Activated effector memory CD4-positive, alpha-beta T cell treated with anti-CD3 and anti-CD28 coated beads, Interleukin-2, amount 50 U/mL, for 16 hours (primary cell): ENCODE data around the gene NDUFV1.
"Not testable (repeated sequence)": the region's sequence is repeated elsewhere in the genome, so short reads cannot be mapped to it uniquely, and the experiment has no call there.

Experiments used
- DNase-seq: peaks from one replicate; pipeline ENCODE4 v3.0.0-alpha.2; 2020

The NDUFV1 gene

DNA sequence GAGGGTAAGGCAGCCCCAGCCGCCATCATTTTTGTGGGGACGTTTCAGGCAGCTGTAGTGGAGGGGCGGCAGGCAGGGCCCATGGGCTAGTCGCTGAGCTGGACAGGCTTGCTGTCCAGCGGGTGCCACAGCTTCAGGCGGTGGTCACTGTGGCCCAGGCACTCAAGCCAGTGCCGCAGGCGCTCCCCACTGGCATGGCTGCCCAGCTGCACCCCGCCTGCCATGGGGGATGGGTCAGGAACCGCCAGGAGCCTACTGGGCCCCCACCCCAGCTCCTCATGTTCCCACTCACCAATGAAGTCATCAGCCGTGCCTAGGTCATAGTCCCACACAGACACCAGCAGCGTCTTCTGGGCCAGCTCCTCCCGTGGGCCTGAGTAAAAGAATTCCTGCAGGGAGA lies 6.0 kb downstream of the NDUFV1 start:
- no peak for DNase-seq

DNA sequence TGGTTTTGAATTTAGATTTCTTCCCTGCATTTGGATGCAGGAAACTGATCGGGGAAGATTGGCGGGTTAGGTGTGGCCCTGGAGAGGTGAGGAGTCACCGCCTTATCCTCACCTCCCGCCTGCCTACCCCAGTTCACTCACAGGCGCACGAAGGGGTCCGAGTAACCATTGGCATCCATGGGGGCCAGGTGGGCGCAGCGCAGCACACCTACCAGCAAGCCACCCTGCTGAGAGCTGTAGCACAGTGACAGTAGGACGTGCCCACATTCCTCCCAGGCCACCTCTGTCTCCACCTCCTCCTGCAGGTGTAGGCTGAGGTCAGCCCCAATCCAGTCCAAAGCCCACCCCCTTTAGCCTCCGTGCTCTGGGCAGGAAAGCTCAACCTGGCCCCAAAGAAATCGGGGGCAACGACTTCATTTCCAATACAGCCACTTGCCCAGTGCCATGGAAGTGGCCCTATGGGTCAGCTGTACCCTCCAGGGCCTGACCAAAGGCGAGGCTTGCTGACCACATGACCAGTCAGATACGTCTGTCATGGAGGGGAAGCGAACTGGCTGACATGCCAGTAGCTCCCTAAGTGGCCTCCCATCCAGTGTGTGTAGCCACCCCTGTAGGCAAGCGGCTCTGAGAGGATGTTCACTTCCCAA lies 6.7 kb downstream of the NDUFV1 start:
- no peak for DNase-seq

DNA sequence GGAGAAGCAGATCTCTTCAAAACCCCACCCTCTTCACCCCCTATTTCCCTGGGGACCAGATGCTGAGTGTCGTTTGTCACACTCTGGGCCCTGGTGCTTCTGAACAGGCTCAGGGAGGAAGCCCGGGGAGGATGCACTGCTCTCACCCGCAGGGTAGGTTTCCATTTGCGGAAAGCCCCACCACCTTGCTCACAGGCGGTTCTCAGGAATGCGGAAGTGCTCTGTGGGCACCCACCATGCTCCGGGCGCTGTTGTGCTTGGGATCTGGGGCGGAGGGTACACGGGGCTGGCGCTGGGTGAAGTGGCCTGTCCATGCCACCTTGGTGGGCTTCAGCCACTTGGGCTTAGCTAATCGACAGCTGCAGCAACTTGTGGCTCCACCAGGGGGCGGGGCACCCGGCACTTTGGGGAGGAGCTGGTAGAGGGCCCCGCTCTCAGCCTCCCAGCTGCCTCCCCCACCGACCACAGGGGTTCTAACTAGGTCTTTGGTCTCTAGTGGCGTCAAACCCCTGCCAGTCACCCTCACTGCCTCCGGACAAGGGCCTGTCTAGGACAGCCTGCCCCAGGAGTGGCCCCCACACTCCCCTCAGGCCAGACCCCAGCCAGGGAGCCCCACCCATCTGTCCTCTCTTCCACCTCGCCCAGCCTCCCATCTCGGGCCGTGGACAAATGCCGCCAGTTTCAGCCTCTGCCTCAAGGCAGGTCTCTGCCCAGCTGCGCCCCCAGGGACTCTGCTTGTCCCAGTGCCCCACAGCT lies 7.4 kb downstream of the NDUFV1 start:
- peak; percentile 93 for DNase-seq

DNA sequence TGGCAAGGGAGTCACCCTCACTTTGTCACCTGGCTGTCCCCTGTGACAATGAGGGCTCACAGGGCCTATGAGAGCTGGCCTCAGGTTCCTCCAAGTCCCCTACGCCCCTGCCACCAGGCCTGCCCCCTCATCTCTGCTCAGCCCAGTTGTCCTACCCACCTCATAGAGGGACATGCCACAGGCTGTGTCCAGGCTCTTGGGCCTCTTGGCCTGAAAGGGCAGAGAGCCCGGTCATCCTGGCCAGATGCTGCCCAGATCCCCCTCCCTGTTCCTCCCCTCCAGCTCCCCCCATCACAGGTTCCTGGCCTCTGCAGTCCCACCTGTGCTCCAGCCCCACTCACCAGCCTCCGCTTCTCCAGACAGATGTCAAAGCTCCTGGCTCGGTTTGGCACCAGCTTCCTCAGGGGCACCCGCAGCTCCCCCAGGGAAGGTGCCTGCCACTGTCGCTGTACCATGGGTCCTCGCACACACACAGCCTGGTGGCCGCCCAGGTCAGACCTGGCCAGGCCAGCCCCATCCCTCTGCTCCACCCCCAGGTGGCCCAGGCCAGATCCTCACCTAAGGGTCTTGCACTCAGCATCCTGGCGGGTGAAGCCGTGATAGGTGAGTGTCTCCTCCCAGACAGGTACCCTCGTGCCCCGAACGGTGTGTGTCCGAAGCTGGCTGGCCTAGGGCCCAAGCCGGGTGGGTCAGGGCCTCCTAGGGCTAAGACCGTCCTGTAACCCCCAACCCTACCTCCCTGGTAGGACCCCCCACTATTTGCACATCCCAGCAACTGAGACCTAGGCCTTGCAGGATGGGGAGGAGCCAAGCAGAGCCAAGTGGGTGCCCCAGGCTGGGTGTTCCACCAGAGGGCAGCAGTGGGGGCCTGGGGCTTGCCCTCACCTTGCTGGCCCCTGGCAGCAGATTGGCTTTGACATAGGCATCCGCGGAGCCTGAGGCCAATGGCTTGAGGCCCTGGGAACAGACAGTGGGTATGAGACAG lies 8.3 kb downstream of the NDUFV1 start:
- peak; percentile 81 for DNase-seq

DNA sequence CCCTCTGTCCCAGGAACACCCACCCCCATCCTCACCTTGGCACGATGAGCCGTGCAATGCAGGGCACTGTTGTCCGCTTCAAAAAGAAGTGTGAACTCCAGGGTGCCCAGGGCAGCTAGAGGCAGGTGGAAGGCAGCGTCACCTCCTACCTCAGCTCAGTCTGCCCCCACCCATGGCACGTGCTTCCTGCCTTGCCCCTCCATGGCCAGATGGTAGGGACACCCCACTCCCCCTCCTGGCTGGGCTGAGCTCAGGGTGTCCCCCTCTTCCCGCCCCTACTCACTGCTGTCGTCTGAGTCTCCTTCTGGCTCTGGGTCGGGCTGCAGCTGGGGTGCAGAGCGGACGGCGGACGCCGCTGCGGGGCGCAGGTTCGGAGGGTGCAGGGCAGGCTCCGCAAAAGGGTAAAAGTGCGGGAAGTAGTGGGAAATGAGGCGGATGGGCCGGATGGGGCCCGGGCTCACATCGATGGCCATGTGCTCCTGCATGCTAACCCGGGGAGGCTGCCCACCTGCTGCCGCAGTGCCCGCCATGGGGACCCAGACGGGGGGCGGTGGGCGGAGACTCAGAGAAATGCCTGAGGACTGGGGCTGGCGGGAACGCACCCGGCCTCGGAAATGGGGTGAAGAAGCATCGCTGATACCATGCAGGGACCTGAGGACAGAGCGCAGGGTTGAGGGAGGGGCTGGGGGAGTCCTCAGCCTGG lies 9.1 kb downstream of the NDUFV1 start:
- DNase-seq, result no peak

DNA sequence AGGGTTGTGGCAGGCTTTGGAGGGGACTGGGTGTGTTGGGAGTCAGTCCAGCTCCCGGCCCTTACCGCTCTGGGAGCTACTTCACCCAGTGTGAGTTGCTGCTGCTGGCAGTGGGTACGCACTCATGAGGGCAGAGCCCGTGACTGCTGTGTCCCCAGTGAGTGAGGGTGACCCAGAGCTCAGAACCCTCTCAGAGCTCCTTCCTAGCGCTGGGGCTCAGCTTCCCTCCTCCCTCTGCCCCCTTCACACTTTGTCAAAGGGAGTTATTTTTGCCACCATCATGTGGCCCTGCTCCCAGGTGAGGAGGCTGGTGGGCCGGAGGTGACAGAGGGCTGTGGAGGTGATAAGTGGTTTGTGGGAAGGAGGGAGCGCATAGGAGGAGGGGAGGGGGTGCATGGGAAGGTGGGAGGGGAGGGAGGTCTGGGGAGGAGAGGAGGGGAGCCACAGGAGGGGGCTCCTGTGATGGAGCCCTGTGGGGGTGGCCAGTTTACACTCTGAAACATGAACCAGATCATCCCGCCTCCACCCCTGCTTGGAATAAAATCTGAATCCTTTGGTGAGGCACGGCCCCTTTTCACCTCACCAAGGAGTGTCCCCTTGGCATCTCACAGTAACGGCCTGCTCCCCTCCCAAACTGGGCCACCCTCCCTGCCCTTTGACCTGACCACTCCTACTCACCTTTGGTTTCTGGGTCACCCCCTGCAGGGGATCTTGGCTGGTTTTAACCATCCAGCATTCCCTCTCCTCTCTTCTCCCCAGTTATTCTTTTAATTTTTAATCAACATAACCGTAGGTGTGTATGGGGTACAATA lies 9.9 kb downstream of the NDUFV1 start:
- peak; percentile 50 for DNase-seq

DNA sequence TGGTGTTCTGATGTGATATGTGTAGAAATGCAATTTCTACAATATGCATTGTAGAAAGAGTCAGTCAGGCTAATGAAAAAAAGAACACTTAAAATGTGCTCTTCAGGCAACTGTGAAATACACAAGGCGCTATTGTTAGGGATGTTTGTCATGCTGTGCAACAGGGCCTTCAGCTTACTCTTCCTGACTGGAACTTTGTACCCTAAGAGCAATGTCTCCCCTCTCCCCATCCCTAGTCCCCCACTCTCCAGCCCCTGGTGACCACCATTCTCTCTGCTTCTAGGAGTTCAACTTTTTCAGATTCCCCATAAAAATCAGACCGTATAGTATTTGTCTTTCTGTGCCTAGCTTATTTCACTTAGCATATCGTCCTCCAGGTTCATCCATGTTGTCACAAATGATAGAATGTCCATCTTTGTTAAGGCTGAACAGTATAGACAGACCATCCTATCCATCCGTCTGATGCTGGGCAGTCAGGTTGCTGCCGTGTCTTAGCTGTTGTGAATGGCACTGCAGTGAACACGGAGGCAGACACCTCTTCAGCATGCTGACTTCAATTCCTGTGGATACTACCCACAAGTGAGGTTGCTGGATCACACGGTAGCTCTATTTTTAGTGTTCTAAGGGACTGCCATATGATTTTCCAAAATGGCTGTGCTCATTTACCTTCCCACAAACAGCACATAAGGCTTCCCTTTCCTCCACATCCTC lies 10.7 kb downstream of the NDUFV1 start:
- DNase-seq, result no peak

DNA sequence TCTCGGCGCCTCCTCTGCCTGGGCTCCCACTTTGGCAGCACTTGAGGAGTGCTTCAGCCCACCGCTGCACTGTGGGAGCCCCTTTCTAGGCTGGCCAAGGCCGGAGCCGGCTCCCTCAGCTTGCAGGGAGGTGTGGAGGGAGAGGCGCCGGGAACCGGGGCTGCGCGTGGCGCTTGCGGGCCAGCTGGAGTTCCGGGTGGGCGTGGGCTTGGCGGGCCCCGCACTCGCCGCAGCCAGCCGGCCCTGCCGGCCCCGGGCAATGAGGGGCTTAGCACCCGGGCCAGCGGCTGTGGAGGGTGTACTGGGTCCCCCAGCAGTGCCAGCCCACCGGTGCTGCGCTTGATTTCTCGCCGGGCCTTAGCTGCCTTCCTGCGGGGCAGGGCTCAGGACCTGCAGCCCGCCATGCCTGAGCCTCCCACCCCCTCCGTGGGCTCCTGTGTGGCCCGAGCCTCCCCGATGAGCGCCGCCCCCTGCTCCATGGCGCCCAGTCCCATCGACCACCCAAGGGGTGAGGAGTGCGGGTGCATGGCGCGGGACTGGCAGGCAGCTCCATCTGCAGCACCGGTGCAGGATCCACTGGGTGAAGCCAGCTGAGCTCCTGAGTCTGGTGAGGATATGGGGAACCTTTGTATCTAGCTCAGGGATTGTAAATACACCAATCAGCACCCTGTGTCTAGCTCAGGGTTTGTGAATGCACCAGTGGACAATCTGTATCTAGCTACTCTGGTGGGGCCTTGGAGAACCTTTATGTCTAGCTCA lies 12.3 kb downstream of the NDUFV1 start:
- DNase-seq, result not testable (repeated sequence)

DNA sequence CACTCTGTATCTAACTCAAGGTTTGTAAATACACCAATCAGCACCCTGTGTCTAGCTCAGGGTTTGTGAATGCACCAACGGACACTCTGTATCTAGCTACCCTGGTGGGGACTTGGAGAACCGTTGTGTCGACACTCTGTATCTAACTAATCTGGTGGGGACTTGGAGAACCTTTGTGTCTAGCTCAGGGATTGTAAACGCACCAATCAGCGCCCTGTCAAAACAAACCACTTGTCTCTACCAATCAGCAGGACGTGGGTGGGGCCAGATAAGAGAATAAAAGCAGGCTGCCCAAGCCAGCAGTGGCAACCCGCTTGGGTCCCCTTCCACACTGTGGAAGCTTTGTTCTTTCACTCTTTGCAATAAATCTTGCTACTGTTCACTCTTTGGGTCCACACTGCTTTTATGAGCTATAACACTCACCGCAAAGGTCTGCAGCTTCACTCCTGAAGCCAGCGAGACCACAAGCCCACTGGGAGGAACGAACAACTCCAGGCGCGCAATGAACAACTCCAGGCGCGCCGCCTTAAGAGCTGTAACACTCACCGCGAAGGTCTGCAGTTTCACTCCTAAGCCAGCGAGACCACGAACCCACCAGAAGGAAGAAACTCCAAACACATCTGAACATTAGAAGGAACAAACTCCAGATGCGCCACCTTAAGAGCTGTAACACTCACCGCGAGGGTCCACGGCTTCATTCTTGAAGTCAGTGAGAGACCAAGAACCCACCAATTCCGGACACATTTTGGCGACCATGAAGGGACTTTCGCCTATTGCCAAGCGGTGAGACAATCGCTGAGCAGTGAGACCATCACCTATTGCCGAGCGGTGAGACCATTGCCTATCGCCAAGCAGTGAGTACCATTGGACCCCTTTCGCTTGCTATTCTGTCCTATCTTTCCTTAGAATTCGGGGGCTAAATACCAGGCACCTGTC lies 13.2 kb downstream of the NDUFV1 start:
- DNase-seq, result not testable (repeated sequence)

DNA sequence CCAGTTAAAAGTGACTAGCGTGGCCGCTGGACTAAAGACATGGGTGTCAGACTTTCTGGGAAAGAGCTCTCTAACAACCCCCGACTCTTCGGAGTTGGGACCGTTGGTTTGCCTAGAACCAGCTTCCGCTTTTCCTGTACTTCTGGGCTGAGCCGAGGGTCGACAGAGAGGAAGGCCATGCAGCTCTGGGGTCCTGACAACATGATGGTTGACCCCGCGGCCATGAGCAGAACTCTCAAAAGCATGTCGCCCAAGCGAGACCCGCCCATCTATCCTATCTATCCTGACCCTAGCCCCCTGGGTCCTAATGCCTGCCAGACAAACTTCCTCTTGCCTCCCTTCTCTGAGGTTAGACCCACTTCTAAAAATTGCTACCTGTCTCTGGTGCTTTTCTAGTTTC lies 13.9 kb downstream of the NDUFV1 start:
- not testable (repeated sequence) for DNase-seq

DNA sequence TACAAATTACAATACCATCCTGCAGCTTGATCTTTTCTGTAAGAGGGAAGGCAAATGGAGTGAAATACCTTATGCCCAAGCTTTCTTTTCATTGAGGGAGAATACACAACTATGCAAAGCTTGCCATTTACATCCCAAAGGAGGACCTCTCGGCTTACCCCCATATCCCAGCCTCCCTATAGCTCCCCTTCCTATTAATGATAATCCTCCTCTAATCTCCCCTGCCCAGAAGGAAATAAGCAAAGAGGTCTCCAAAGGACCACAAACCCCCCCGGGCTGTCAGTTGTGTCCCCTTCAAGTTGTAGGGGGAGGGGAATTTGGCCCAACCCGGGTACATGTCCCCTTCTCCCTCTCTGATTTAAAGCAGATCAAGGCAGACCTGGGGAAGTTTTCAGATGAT lies 15.2 kb downstream of the NDUFV1 start:
- not testable (repeated sequence) for DNase-seq

DNA sequence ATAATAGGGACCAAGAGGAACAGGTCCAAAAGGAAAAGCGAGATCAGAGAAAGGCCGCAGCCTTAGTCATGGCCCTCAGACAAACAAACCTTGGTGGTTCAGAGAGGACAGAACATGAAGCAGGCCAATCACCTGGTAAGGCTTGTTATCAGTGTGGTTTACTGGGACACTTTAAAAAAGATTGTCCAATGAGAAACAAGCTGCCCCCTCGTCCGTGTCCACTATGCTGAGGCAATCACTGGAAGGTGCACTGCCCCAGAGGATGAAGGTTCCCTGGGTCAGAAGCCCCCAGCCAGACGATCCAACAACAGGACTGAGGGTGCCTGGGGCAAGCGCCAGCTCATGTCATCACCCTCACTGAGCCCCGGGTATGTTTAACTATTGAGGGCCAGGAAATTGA lies 16.2 kb downstream of the NDUFV1 start:
- DNase-seq, result not testable (repeated sequence)

DNA sequence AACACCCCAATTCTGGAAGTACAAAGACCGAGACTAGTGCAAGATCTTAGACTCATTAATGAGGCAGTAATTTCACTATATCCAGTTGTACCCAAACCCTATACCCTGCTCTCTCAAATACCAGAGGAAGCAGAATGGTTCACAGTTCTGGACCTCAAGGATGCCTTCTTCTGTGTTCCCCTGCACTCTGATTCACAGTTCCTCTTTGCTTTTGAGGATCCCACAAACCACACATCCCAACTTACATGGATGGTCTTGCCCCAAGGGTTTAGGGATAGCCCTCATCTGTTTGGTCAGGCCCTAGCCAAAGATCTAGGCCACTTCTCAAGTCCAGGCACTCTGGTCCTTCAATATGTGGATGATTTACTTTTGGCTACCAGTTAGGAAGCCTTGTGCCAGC lies 17.1 kb downstream of the NDUFV1 start:
- DNase-seq, result not testable (repeated sequence)

DNA sequence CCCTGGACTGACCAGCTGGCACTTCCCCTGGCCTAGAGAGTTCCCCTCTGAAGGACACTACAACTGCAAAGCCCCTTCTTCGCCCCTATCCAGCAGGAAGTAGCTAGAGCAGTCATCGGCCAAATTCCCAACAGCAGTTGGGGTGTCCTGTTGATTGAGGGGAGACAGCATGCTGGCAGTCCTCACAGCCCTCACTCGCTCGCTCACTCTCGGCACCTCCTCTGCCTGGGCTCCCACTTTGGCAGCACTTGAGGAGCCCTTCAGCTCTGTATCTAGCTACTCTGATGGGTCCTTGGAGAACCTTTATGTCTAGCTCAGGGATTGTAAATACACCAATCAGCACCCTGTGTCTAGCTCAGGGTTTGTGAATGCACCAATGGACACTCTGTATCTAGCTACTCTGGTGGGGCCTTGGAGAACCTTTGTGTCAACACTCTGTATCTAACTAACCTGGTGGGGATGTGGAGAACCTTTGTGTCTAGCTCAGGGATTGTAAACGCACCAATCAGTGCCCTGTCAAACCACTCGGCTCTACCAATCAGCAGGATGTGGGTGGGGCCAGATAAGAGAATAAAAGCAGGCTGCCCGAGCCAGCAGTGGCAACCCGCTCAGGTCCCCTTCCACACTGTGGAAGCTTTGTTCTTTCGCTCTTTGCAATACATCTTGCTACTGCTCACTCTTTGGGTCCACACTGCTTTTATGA lies 19.5 kb downstream of the NDUFV1 start:
- not testable (repeated sequence) for DNase-seq

DNA sequence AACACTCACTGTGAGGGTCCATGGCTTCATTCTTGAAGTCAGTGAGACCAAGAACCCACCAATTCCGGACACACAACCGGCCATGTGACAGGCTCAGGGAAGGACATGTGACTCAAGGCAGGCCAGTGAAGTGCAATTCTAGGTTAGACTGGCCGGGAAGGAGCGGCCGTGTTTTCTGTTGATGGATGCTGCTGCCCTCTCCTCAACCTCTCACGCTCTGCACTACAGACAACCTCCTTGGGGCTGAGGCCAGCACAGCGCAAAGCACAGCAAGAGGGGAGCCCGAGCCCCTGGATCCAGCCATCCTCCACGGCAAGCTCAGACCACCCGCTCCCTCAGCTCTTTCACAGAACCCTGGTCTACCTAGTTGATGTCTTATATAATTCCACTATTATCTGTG lies 20.2 kb downstream of the NDUFV1 start:
- DNase-seq, result no peak

DNA sequence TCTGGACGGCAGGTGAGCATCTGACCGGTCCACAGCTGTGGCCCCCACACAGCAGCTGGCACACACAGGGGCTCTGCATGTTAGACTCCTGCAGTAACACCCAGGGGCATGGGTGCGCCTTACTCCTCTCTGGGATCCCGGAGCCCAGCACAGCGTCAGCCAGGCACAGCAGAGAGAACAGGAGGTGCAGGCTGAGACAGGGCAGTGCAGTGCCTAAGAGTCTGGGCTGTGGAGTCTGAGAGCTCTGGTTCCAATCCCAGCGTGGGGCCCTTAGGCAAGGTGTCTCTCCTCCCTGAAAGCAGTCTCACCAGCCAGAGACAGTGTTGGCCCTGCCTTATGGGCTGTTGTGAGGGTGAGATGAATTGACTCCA lies 20.7 kb downstream of the NDUFV1 start:
- no peak for DNase-seq

DNA sequence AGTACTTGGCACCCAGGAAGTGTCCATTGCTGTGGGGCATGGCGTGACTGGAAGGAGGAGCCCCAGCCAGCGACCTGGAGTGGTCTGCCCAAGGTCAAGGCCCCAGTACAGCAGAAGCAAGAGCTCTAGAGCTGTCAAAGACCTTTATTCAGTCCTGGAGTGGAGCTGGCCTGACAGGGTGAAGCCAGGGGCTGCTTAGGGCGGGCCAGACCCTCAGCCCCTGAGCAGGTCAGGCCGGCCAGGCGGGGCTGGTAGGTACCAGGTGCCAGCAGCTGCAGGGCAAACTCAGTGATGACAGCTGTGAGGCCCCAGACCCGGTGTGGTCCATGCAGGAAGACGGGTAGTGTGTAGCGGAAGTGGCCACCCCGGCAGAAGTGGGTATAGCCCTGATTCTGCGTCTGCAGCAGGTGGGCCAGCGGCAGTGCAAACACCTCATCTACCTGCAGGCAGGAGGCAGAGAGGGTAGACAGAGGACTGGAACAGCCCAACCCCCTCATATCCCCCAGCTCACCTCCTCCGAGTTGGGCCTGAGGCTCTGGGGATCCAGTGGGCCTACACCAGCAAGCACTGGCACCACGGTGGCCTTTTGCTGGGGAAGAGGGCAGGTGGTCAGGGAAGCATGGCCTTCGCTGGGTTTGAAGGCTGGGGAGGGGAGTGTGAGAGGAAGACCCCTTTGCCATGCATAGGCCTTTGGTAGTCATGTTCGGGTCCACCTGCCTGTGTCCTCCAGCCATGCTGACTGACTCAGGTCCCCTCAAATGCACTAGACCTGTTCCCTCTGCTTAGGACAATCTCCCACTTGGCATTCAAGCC lies 21.3 kb downstream of the NDUFV1 start:
- DNase-seq, result no peak
